Osteocyte (in vitro differentiated cells): ENCODE data around the gene PHACTR2. TPM values are rescaled to one million over a fixed set of nuclear protein-coding genes. Genes with fewer than 3 reads are reported as not detected.

Experiments used
- DNase-seq: peaks from one replicate; pipeline ENCODE4 v3.0.0; 2021; ENCODE audit warnings: mixed read lengths; ENCODE audit not compliant: unreplicated experiment; ENCODE audit errors: extremely low spot score
- H3K27ac Mint-ChIP-seq: one replicate; pipeline ENCODE4 v1.8.0; 2021; ENCODE audit warnings: mild to moderate bottlenecking, mixed read lengths; ENCODE audit not compliant: unreplicated experiment
- H3K27me3 Mint-ChIP-seq: one replicate; pipeline ENCODE4 v1.8.0; 2021; ENCODE audit warnings: mixed read lengths; ENCODE audit not compliant: unreplicated experiment
- H3K36me3 Mint-ChIP-seq: one replicate; pipeline ENCODE4 v1.8.0; 2021; ENCODE audit warnings: mixed read lengths; ENCODE audit not compliant: unreplicated experiment
- H3K4me1 Mint-ChIP-seq: one replicate; pipeline ENCODE4 v1.8.0; 2021; ENCODE audit warnings: mixed read lengths; ENCODE audit not compliant: unreplicated experiment
- H3K4me3 Mint-ChIP-seq: one replicate; pipeline ENCODE4 v1.8.0; 2021; ENCODE audit warnings: mild to moderate bottlenecking, moderate library complexity, mixed read lengths; ENCODE audit not compliant: unreplicated experiment
- H3K9me3 Mint-ChIP-seq: one replicate; pipeline ENCODE4 v1.8.0; 2021; ENCODE audit warnings: mixed read lengths; ENCODE audit not compliant: unreplicated experiment
- CTCF ChIP-seq: fragments of 200-600 bp; sonication (generic); IDR thresholded peaks from 2 replicates; pipeline ENCODE4 v1.5.0; 2021; ENCODE audit warnings: antibody characterized with exemption, mild to moderate bottlenecking, moderate library complexity
- total RNA-seq: library from RNA; stranded (reverse); gene quantifications from 2 replicates; pipeline ENCODE4 v1.2.1, GENCODE V29; 2021

PHACTR2 gene
- total RNA-seq, 1 donor from 2014 or later: 312 TPM

GRCh38 chr6:143807103-143807772 lies 129.5 kb downstream of the PHACTR2 start:
- H3K27me3 Mint-ChIP-seq: no peaks in the 10 kb centered on the region
- peaks cover 47% of the 10 kb centered on the region for H3K4me1 Mint-ChIP-seq
- no peak for DNase-seq
- H3K9me3 Mint-ChIP-seq: no peaks in the 10 kb centered on the region
- H3K27ac Mint-ChIP-seq: peak overlapping the region; percentile 90
- no peak overlapping the region for H3K4me3 Mint-ChIP-seq
- H3K36me3 Mint-ChIP-seq: peaks cover 48% of the 10 kb centered on the region
- TF ChIP-seq CTCF: no peak

- no peak for DNase-seq
- Mint-ChIP-seq H3K36me3 (peaks cover 51% of the 10 kb centered on the region), H3K27me3 (no peaks in the 10 kb centered on the region), H3K27ac (no peak overlapping the region), H3K9me3 (no peaks in the 10 kb centered on the region), H3K4me1 (peaks cover 23% of the 10 kb centered on the region), H3K4me3 (no peak overlapping the region)
- no peak for TF ChIP-seq CTCF
These were observed 133.0 kb downstream of the PHACTR2 start for GRCh38 chr6:143810745-143811144.

GRCh38 chr6:143811501-143812157 lies 133.9 kb downstream of the PHACTR2 start:
- Mint-ChIP-seq H3K4me1 (peaks cover 16% of the 10 kb centered on the region), H3K27ac (no peak overlapping the region), H3K27me3 (no peaks in the 10 kb centered on the region), H3K36me3 (peaks cover 57% of the 10 kb centered on the region), H3K4me3 (no peak overlapping the region), H3K9me3 (no peaks in the 10 kb centered on the region)
- TF ChIP-seq CTCF: no peak
- DNase-seq: no peak

GRCh38 chr6:143817621-143818020 lies 139.9 kb downstream of the PHACTR2 start:
- TF ChIP-seq CTCF: no peak
- H3K4me3 Mint-ChIP-seq: no peak overlapping the region
- H3K27ac Mint-ChIP-seq: no peak overlapping the region
- H3K4me1 Mint-ChIP-seq: peaks cover 13% of the 10 kb centered on the region
- no peaks in the 10 kb centered on the region for H3K27me3 Mint-ChIP-seq
- peaks cover 46% of the 10 kb centered on the region for H3K36me3 Mint-ChIP-seq
- no peaks in the 10 kb centered on the region for H3K9me3 Mint-ChIP-seq
- no peak for DNase-seq

GRCh38 chr6:143821359-143821758 lies 143.6 kb downstream of the PHACTR2 start:
- Mint-ChIP-seq H3K9me3 (no peaks in the 10 kb centered on the region), H3K4me3 (no peak overlapping the region), H3K27ac (no peak overlapping the region), H3K27me3 (no peaks in the 10 kb centered on the region), H3K36me3 (peaks cover 45% of the 10 kb centered on the region), H3K4me1 (peaks cover 38% of the 10 kb centered on the region)
- no peak for DNase-seq
- no peak for TF ChIP-seq CTCF
